ENCODE results near the gene CRYGS.

DNA sequence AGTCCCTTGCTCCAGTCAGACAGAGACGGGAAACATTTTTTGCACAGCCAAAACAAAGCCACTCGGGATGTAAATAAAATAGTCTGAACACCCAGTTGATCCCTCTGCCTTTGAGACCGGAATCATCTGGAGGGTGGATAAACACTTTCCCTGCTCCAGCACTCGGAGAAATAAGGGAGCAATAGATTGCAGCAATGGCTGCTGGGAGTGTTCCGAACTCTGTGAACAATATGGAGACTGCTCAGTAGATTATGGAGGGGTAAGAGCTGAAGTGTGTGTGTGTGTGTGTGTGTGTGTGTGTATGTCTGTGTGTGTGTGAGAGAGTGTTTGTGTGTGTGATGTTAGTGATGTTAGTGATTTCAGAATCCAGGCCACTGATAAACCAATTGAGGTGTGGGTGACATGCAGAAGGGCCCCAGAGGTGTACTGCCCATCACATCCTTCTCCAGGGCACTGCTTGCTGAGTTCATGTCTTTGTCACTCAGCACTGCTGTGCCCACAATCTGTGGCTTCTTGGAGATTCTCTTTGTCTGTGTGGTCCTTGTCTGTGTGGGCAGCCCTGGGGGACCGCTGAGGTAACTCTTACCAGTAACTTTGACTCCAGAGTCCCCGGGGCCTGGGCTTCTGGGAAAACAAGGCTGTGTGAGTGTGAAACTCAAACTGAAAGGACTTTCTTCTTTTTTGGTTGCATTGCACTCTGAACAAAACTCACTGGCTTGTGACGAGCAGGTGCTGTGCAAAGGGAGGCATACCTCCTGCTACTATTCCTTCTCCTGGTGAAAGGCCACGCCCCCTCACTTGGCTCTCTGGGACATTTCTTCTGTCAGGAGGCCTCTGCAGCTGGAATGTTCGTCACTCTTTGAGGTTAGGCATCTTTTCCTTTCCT is 23.0 kb downstream of the CRYGS start:
- no peak for TF ChIP-seq POLR2A (IDR thresholded peaks at IDR 0.05)
- TF ChIP-seq, protein P1, sequence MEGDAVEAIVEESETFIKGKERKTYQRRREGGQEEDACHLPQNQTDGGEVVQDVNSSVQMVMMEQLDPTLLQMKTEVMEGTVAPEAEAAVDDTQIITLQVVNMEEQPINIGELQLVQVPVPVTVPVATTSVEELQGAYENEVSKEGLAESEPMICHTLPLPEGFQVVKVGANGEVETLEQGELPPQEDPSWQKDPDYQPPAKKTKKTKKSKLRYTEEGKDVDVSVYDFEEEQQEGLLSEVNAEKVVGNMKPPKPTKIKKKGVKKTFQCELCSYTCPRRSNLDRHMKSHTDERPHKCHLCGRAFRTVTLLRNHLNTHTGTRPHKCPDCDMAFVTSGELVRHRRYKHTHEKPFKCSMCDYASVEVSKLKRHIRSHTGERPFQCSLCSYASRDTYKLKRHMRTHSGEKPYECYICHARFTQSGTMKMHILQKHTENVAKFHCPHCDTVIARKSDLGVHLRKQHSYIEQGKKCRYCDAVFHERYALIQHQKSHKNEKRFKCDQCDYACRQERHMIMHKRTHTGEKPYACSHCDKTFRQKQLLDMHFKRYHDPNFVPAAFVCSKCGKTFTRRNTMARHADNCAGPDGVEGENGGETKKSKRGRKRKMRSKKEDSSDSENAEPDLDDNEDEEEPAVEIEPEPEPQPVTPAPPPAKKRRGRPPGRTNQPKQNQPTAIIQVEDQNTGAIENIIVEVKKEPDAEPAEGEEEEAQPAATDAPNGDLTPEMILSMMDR (IDR thresholded peaks at IDR 0.05) = no peak

Measured in uterus (tissue), 2 donors.